T-helper 1 cell treated with Interleukin-12 subunit alpha and Interleukin-12 subunit beta and Interleukin-4 antibody, amounts not matched to agents 30 ng/mL and 1 ng/mL, for 36 hours (primary cell): ENCODE data around the gene NOC4L. TPM values are rescaled to one million over a fixed set of nuclear protein-coding genes. Genes with fewer than 3 reads are reported as not detected.
"Not testable (repeated sequence)": the region's sequence is repeated elsewhere in the genome, so short reads cannot be mapped to it uniquely, and the experiment has no call there.

ENCODE experiments used
- intact Hi-C: fragments of 100-400 bp; cut with micrococcal nuclease; formaldehyde crosslinking; loops from one replicate; pipeline ENCODE4 v1.15.1; 2024
- total RNA-seq: library from RNA; stranded (reverse); gene quantifications from 2 replicates; pipeline ENCODE4 v1.2.3, GENCODE V29; 2022

Gene NOC4L
- 26.4 and 28.5 TPM in 2 replicates for total RNA-seq

- intact Hi-C loops: loop anchor here (1.0 to 10.0 kb wide), 6 partner anchors 45 to 618 kb away; partner anchors contain the start of genes ANKLE2, EP400, POLE and PXMP2
Observed at GRCh38 chr12:132144115-132144809, at the start of gene NOC4L, which contains the start of gene DDX51. Gene NOC4L, plus strand, starts transcription at chr12:132144457. Its CDS starts 32 bp downstream, at chr12:132144489. Gene DDX51, minus strand, starts transcription at chr12:132144319. Its CDS starts 23 bp downstream, at chr12:132144296.

- intact Hi-C loops: no loop called here
Observed at GRCh38 chr12:132095520-132096409, 48.5 kb upstream of the NOC4L start.

GRCh38 chr12:132099739-132100138 is 44.5 kb upstream of the NOC4L start:
- intact Hi-C loops: no loop called here

- intact Hi-C loops: no loop called here
Observed at GRCh38 chr12:132100306-132101065, 43.8 kb upstream of the NOC4L start.

GRCh38 chr12:132102297-132102696 is 42.0 kb upstream of the NOC4L start:
- intact Hi-C loops: no loop called here

- intact Hi-C loops: not testable (repeated sequence)
Observed at GRCh38 chr12:132103072-132103471, 41.2 kb upstream of the NOC4L start.

- intact Hi-C loops: no loop called here
Observed at GRCh38 chr12:132103542-132104308, 40.5 kb upstream of the NOC4L start.

GRCh38 chr12:132105467-132105866 is 38.8 kb upstream of the NOC4L start:
- intact Hi-C loops: no loop called here

- intact Hi-C loops: no loop called here
Observed at GRCh38 chr12:132106921-132107320, 37.3 kb upstream of the NOC4L start.

GRCh38 chr12:132108211-132108832 is 35.9 kb upstream of the NOC4L start:
- intact Hi-C loops: no loop called here

GRCh38 chr12:132109741-132110140 is 34.5 kb upstream of the NOC4L start:
- intact Hi-C loops: no loop called here

GRCh38 chr12:132110677-132111076 is 33.6 kb upstream of the NOC4L start:
- intact Hi-C loops: no loop called here

GRCh38 chr12:132111654-132112304 is 32.5 kb upstream of the NOC4L start:
- intact Hi-C loops: no loop called here

GRCh38 chr12:132114667-132115066 is 29.6 kb upstream of the NOC4L start:
- intact Hi-C loops: no loop called here

GRCh38 chr12:132115500-132115899 is 28.8 kb upstream of the NOC4L start:
- intact Hi-C loops: no loop called here

- intact Hi-C loops: no loop called here
Observed at GRCh38 chr12:132116709-132117557, 27.3 kb upstream of the NOC4L start.

- intact Hi-C loops: no loop called here
Observed at GRCh38 chr12:132117558-132117875, 26.7 kb upstream of the NOC4L start.

- intact Hi-C loops: no loop called here
Observed at GRCh38 chr12:132118876-132119275, 25.4 kb upstream of the NOC4L start.

GRCh38 chr12:132121283-132121682 is 23.0 kb upstream of the NOC4L start:
- intact Hi-C loops: no loop called here
